Measurements from ENCODE around the gene PEDS1.

DNA sequence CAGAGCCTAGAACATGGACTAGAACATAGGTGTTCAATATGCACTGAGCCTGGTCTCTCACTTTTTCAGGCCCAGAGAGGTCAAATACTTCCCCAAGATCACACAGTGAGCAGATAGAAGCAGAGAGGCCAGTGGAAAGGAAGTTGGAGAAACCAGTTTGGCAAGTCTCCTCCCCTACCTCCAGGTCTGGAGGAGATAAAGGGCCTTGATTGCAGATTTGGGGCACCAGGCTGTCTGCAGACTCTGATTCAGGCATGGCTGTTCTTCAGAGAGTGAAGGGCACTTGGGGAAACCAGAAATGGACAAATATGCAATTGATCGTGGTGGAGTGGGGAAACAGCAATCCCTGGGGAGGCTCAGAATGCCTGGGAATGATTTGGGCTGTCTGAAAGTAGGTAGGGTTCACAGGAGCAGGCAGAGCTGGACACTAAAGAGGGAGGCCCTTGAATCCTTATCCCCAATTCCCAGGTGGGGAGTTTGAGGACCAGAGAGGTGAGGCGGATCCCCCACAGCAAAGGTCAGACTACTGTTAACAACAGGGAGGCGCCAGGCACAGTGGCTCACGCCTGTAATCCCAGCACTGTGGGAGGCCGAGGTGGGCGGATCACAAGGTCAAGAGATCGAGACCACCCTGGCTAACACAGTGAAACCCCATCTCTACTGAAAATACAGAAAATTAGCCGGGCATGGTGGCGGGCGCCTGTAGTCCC, 2.3 kb downstream of the PEDS1 start:
- no peak for TF ChIP-seq ZNF530 (CRISPR knock-in tag; IDR thresholded peaks at IDR 0.05; ENCODE audit: low read depth)
- no peak for TF ChIP-seq CHD2 (IDR thresholded peaks at IDR 0.05; ENCODE audit: low read depth, low read length)
- TF ChIP-seq RARA (CRISPR knock-in tag; IDR thresholded peaks at IDR 0.05): no peak
- TF ChIP-seq, protein P1, sequence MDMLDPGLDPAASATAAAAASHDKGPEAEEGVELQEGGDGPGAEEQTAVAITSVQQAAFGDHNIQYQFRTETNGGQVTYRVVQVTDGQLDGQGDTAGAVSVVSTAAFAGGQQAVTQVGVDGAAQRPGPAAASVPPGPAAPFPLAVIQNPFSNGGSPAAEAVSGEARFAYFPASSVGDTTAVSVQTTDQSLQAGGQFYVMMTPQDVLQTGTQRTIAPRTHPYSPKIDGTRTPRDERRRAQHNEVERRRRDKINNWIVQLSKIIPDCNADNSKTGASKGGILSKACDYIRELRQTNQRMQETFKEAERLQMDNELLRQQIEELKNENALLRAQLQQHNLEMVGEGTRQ (IDR thresholded peaks at IDR 0.05; ENCODE audit: low read depth, low read length): no peak
- TF ChIP-seq, protein P1 (CRISPR knock-in tag; IDR thresholded peaks at IDR 0.05; ENCODE audit: borderline replicate concordance): no peak
- TF ChIP-seq, protein P2, sequence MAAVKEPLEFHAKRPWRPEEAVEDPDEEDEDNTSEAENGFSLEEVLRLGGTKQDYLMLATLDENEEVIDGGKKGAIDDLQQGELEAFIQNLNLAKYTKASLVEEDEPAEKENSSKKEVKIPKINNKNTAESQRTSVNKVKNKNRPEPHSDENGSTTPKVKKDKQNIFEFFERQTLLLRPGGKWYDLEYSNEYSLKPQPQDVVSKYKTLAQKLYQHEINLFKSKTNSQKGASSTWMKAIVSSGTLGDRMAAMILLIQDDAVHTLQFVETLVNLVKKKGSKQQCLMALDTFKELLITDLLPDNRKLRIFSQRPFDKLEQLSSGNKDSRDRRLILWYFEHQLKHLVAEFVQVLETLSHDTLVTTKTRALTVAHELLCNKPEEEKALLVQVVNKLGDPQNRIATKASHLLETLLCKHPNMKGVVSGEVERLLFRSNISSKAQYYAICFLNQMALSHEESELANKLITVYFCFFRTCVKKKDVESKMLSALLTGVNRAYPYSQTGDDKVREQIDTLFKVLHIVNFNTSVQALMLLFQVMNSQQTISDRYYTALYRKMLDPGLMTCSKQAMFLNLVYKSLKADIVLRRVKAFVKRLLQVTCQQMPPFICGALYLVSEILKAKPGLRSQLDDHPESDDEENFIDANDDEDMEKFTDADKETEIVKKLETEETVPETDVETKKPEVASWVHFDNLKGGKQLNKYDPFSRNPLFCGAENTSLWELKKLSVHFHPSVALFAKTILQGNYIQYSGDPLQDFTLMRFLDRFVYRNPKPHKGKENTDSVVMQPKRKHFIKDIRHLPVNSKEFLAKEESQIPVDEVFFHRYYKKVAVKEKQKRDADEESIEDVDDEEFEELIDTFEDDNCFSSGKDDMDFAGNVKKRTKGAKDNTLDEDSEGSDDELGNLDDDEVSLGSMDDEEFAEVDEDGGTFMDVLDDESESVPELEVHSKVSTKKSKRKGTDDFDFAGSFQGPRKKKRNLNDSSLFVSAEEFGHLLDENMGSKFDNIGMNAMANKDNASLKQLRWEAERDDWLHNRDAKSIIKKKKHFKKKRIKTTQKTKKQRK (IDR thresholded peaks at IDR 0.05; ENCODE audit: low read length): no peak

Data from HepG2 (cell line).